ENCODE results near the gene PKN1. TPM values are rescaled to one million over a fixed set of nuclear protein-coding genes. Genes with fewer than 3 reads are reported as not detected.

Gene PKN1
- total RNA-seq, 6 donors from 2014 or later, result 95.2 to 278 (median 200) TPM

DNA sequence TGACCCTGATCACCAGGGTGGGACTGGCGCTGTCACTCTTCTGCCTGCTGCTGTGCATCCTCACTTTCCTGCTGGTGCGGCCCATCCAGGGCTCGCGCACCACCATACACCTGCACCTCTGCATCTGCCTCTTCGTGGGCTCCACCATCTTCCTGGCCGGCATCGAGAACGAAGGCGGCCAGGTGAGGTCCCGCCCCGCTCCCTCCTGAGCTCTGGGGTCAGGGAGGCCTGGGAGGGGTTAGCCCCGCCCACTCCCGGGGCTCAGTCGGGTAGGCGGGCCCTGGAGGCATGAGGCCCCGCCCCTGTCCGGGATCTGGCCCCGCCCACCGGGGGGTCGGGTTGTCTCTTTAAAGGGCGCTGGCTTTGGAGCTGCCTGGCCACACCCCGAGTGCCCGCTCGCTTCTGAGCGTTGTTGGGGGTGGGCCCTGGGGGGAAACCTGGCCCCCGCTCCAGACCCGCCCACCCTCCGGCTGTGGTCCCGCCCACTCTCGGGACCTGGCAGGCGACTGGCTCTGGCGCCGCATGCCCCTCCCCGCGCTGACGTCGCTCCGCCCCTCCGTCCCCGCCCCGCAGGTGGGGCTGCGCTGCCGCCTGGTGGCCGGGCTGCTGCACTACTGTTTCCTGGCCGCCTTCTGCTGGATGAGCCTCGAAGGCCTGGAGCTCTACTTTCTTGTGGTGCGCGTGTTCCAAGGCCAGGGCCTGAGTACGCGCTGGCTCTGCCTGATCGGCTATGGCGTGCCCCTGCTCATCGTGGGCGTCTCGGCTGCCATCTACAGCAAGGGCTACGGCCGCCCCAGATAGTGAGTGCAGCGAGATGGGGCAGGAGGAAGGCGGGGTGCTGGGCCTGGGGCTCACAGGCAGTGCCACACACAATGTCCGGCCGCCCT lies 27.1 kb upstream of the PKN1 start:
- Histone ChIP-seq H3K9me3 (no peaks in the 10 kb centered on the region), H3K27me3 (no peaks in the 10 kb centered on the region), H3K4me1 (peaks cover 0 to 35% (median 15%) of the 10 kb centered on the region in 4 donors), H3K36me3 (peaks cover 61 to 100% (median 93%) of the 10 kb centered on the region in 4 donors), H3K27ac (peak overlapping the region; percentile 49 to 87 (median 76)), H3K4me3 (peak overlapping the region in 3 of 4 donors; percentile 21 to 40 (median 33))
- 66 to 68% methylated on average over 22 to 30 of the region's 61 CpGs for WGBS, 2 donors
- peak; percentile 81 to 88 for ATAC-seq (ENCODE audit: low FRiP score in 2 of 2)
- TF ChIP-seq POLR2A (IDR thresholded peaks at IDR 0.05), result no peak
- TF ChIP-seq, protein P1, sequence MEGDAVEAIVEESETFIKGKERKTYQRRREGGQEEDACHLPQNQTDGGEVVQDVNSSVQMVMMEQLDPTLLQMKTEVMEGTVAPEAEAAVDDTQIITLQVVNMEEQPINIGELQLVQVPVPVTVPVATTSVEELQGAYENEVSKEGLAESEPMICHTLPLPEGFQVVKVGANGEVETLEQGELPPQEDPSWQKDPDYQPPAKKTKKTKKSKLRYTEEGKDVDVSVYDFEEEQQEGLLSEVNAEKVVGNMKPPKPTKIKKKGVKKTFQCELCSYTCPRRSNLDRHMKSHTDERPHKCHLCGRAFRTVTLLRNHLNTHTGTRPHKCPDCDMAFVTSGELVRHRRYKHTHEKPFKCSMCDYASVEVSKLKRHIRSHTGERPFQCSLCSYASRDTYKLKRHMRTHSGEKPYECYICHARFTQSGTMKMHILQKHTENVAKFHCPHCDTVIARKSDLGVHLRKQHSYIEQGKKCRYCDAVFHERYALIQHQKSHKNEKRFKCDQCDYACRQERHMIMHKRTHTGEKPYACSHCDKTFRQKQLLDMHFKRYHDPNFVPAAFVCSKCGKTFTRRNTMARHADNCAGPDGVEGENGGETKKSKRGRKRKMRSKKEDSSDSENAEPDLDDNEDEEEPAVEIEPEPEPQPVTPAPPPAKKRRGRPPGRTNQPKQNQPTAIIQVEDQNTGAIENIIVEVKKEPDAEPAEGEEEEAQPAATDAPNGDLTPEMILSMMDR (IDR thresholded peaks at IDR 0.05), result peak; percentile 88 to 98 (median 96)
- TF ChIP-seq EP300 (IDR thresholded peaks at IDR 0.05), result peak in 1 of 4 donors; percentile 6
- peak in 1 of 2 donors; percentile 51 for TF ChIP-seq POLR2AphosphoS5 (IDR thresholded peaks at IDR 0.05)
- DNase-seq, result peak; percentile 87 to 98

DNA sequence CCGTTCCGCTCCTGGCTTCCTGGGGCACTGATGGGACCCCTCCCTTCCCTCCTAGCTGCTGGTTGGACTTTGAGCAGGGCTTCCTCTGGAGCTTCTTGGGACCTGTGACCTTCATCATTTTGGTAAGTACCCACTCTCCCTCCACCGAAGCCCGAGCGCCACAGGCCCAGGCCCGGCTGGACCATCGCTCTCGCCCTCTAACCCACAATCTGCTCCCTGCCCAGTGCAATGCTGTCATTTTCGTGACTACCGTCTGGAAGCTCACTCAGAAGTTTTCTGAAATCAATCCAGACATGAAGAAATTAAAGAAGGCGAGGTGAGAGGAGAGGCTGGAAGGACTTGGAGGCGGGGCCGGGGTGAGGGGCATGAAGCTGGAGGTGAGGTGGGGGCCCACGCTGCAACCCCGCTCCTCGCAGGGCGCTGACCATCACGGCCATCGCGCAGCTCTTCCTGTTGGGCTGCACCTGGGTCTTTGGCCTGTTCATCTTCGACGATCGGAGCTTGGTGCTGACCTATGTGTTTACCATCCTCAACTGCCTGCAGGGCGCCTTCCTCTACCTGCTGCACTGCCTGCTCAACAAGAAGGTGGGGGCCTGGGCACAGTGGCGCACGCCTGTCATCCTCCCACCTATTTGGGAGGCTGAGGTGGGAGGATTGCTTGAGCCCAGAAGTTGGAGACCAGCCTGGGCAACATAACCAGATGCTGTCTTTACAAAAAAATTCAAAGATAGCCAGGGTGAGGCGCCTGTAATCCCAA lies 26.3 kb upstream of the PKN1 start:
- peak in 1 of 2 donors; percentile 66 for DNase-seq
- peaks cover 0 to 38% (median 15%) of the 10 kb centered on the region in 4 donors for H3K4me1 ChIP-seq
- ATAC-seq (ENCODE audit: low FRiP score in 2 of 2), result no peak
- 89 to 91% methylated on average over 26 to 27 of the region's 27 CpGs for WGBS, 2 donors
- no peaks in the 10 kb centered on the region for H3K9me3 ChIP-seq
- H3K4me3 ChIP-seq, result peak overlapping the region in 1 of 4 donors; percentile 1
- TF ChIP-seq EP300 (IDR thresholded peaks at IDR 0.05) (no peak), POLR2A (IDR thresholded peaks at IDR 0.05) (no peak), POLR2AphosphoS5 (IDR thresholded peaks at IDR 0.05) (no peak)
- TF ChIP-seq, protein P1 (IDR thresholded peaks at IDR 0.05), result no peak
- H3K36me3 ChIP-seq, result peaks cover 61 to 100% (median 93%) of the 10 kb centered on the region in 4 donors
- peak overlapping the region in 2 of 4 donors; percentile 75 to 87 for H3K27ac ChIP-seq
- H3K27me3 ChIP-seq, result no peaks in the 10 kb centered on the region

DNA sequence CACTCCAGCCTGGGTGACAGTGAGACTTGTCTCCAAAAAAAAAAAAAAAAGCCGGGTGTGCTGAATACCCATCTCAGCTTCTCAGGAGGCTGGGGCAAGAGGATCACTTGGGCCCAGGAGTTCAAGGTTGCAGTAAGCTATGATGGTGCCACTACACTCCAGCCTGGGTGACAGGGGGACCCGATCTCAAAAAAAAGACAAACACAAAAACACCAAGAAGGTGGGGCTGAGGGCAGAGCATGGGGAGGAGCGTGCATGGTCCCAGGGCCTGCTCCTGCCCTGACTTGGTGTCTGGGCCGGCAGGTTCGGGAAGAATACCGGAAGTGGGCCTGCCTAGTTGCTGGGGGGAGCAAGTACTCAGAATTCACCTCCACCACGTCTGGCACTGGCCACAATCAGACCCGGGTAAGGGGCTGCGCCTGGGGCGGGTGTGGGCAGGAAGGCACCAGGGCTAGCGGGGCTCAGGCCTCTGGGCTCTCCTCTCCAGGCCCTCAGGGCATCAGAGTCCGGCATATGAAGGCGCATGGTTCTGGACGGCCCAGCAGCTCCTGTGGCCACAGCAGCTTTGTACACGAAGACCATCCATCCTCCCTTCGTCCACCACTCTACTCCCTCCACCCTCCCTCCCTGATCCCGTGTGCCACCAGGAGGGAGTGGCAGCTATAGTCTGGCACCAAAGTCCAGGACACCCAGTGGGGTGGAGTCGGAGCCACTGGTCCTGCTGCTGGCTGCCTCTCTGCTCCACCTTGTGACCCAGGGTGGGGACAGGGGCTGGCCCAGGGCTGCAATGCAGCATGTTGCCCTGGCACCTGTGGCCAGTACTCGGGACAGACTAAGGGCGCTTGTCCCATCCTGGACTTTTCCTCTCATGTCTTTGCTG lies 25.3 kb upstream of the PKN1 start:
- Histone ChIP-seq H3K4me3 (no peak overlapping the region), H3K9me3 (no peaks in the 10 kb centered on the region), H3K4me1 (peaks cover 0 to 45% (median 19%) of the 10 kb centered on the region in 4 donors), H3K27ac (peak overlapping the region in 1 of 4 donors; percentile 1), H3K27me3 (no peaks in the 10 kb centered on the region), H3K36me3 (peaks cover 68 to 100% (median 95%) of the 10 kb centered on the region in 4 donors)
- TF ChIP-seq EP300 (IDR thresholded peaks at IDR 0.05), result no peak
- TF ChIP-seq POLR2AphosphoS5 (IDR thresholded peaks at IDR 0.05), result no peak
- TF ChIP-seq POLR2A (IDR thresholded peaks at IDR 0.05), result no peak
- TF ChIP-seq, protein P1 (IDR thresholded peaks at IDR 0.05), result no peak
- ATAC-seq (ENCODE audit: low FRiP score in 2 of 2) (no peak), DNase-seq (peak in 1 of 2 donors; percentile 76)
- 71 to 76% methylated on average over 18 to 20 of the region's 20 CpGs for WGBS, 2 donors

DNA sequence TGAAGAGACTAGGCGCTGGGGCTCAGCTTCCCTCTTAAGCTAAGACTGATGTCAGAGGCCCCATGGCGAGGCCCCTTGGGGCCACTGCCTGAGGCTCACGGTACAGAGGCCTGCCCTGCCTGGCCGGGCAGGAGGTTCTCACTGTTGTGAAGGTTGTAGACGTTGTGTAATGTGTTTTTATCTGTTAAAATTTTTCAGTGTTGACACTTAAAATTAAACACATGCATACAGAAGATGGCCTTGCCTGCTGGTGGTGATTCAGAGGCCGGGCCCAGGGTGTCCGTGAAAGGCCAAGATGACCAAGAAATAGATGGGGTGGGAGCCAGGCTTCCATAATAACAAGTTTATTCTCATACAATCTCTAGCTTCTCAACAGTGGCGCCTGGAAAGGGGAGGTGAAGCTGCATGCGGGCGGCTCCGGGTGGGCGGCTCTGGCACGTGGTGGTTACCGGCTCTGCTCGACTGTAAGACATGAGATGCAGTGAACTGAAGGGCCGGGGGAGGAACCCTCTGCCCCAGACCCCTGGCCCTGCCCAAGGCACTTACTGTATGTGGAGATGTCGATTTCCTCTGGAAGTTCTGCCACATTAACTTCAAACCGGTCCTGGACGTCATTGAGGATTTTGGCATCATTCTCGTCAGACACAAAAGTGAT lies 24.5 kb upstream of the PKN1 start:
- WGBS, 2 donors, result 84 to 87% methylated on average over 17 to 20 of the region's 20 CpGs
- no peak overlapping the region for H3K27ac ChIP-seq
- peaks cover 63 to 99% (median 90%) of the 10 kb centered on the region in 4 donors for H3K36me3 ChIP-seq
- no peak for TF ChIP-seq POLR2A (IDR thresholded peaks at IDR 0.05)
- TF ChIP-seq POLR2AphosphoS5 (IDR thresholded peaks at IDR 0.05), result no peak
- TF ChIP-seq, protein P1 (IDR thresholded peaks at IDR 0.05), result no peak
- no peak for TF ChIP-seq EP300 (IDR thresholded peaks at IDR 0.05)
- H3K4me1 ChIP-seq, result peaks cover 4 to 53% (median 20%) of the 10 kb centered on the region in 4 donors
- H3K27me3 ChIP-seq, result no peaks in the 10 kb centered on the region
- H3K4me3 ChIP-seq, result no peak overlapping the region
- ATAC-seq (ENCODE audit: low FRiP score in 2 of 2) (no peak), DNase-seq (peak in 1 of 2 donors; percentile 80)
- no peaks in the 10 kb centered on the region for H3K9me3 ChIP-seq
